Adrenal gland (tissue), 12 donors: ENCODE measurements around the gene XKR7. TPM values are rescaled to one million over a fixed set of nuclear protein-coding genes. Genes with fewer than 3 reads are reported as not detected.
A peak's percentile ranks its signal among the peaks of the same experiment; 100 is the strongest.

ENCODE experiments used
- DNase-seq, 7 donors: peaks; one replicate each; pipeline ENCODE4 v3.0.0-alpha.2; 2019 to 2020
- H3K27ac ChIP-seq, 5 donors: fragments of 200-600 bp; sonication (generic) in 4 of 5; 1 replicate in 3 of 5; 2 replicates in 2 of 5; pipeline versions ENCODE4 v1.5.1 to v1.8.0; 2016 to 2020; ENCODE audit warnings: mild to moderate bottlenecking in 1 of 5
- H3K27me3 ChIP-seq: fragments of 200-600 bp; 2 replicates; pipeline ENCODE4 v1.8.0; 2021
- H3K36me3 ChIP-seq, 2 donors: fragments of 200-600 bp; replicated peaks in 1 of 2; 1 replicate in 1 of 2; 2 replicates in 1 of 2; pipeline versions ENCODE4 v1.5.1 to v1.8.0; 2018 to 2022
- H3K4me1 ChIP-seq, 2 donors: fragments of 200-600 bp; replicated peaks in 1 of 2; 1 replicate in 1 of 2; 2 replicates in 1 of 2; pipeline versions ENCODE4 v1.5.1 to v1.8.0; 2018 to 2021
- H3K4me3 ChIP-seq, 4 donors: fragments of 200-600 bp; sonication (generic) in 3 of 4; one replicate each; pipeline ENCODE4 v1.5.1; 2016 to 2018
- H3K9me3 ChIP-seq, 3 donors: fragments of 200-600 bp; sonication (generic) in 1 of 3; replicated peaks in 1 of 3; 1 replicate in 2 of 3; 2 replicates in 1 of 3; pipeline versions ENCODE4 v1.5.1 to v1.8.0; 2016 to 2021
- POLR2A ChIP-seq, 2 donors: fragments of 450-650 bp; IDR thresholded peaks; one replicate each; pipeline ENCODE4 v1.6.1; 2017; ENCODE audit warnings: antibody characterized with exemption in 2 of 2, mild to moderate bottlenecking in 2 of 2, moderate library complexity in 1 of 2
- WGBS, 4 donors: extraction: QIAGEN DNeasy Blood & Tissue Kit in 2 of 4; methylation state at CpG; one replicate each; pipeline versions ENCODE4 v1.1.5 to v1.1.7; 2013 to 2017; 5-methylcytosine and 5-hydroxymethylcytosine counted together
- intact Hi-C, 2 donors: fragments of 100-400 bp; cut with DNase I; formaldehyde crosslinking; loops; one replicate each; pipeline versions ENCODE4 v1.14.1 to v1.15.0; 2022 to 2023
- polyA plus RNA-seq, 3 donors: library from polyadenylated mRNA; stranded (reverse); fragments of 200-250 nt in 2 of 3; fragments of 350-450 nt in 1 of 3; fragmentation: Illumina TruSeq in 1 of 3; extraction: RNeasy Lipid Tissue Mini Kit (QIAGEN cat#74804) in 1 of 3; gene quantifications; one replicate each; pipeline ENCODE4 v1.2.3, GENCODE V29; 2013 to 2014
- total RNA-seq, 9 donors: library from RNA; depleted of rRNA in 4 of 9; stranded (reverse); fragments of >200 nt in 4 of 9; fragments of 120-200 nt in 1 of 9; fragmentation: NEBNext Ultra II Directional in 1 of 9; extraction: Animal tissue kit (Norgen Biotek cat#: 25700) in 1 of 9; gene quantifications; one replicate each; pipeline versions ENCODE4 v1.1.0 to v1.2.4, GENCODE V29; 2013 to 2023
- TF ChIP-seq, protein P1 (sequence below), 6 experiments: fragments of 450-650 bp in 4 of 6; fragments of 200-600 bp in 2 of 6; sonication (generic) in 1 of 6; IDR thresholded peaks; 1 replicate in 5 of 6; 2 replicates in 1 of 6; pipeline versions ENCODE4 v1.5.1 to v1.8.0; 2016 to 2021; ENCODE audit warnings: antibody characterized with exemption in 6 of 6, mild to moderate bottlenecking in 2 of 6, moderate library complexity in 1 of 6
- donor health status: healthy with polysubstance abuse.
- donor health status: Bipolar disorder and iron deficiency.
- donor health status: DM: yes; HTN: yes; CAD: no.
- donor health status: DM: no; HTN: no; CAD: no.
- donor health status: DM: no; HTN: no; CAD: no.
- donor health status: DM: yes; HTN: yes; CAD: no.

XKR7 gene
- total and polyA plus RNA-seq, 12 donors = 0.04 to 0.56 (median 0.30) TPM; not detected in 4

DNA sequence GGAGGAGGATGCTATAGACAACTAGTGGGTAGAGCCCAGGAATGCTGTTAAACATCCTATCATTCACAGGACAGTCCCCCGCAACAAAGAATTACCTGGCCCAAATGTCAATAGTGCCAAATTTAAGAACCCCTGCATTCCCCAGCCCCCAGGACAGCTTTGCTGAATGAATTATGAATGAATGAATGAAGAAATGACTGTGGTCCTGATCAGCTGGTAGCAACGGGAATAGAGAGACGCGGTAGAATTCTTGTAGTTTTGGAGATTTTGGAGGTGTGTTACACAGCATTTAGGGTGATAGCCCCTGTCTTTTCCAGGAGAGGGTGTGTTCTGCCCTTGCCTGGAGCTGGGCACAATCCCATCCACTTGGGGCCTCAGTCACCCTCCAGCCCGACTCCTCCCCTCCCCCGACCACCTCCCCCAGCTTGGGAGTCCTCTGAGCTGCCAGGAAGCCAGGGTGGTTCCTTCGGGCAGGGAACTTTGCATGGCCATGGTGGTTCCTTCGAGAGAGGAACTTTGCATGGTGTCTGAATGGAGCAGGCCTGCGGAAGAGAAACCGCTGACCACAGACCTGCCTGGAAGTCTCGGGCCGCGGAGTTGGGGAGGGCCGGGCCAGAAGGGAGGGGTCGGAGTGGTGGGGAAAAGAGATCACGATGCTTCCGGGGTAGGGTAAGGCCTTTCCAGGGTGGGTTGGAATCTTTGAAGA, 83.1 kb downstream of the XKR7 start:
- peak in 6 of 7 donors; percentile 30 to 57 (median 38) for DNase-seq
- Histone ChIP-seq H3K27me3 (peaks cover 42% of the 10 kb centered on the region), H3K4me1 (peaks cover 0 to 4% of the 10 kb centered on the region in 2 donors), H3K9me3 (no peaks in the 10 kb centered on the region), H3K4me3 (no peak overlapping the region), H3K36me3 (no peaks in the 10 kb centered on the region), H3K27ac (peak overlapping the region in 3 of 5 donors; percentile 21 to 81 (median 37))
- intact Hi-C loops = no loop called here
- no peak for TF ChIP-seq POLR2A (IDR thresholded peaks at IDR 0.05)
- TF ChIP-seq, protein P1, sequence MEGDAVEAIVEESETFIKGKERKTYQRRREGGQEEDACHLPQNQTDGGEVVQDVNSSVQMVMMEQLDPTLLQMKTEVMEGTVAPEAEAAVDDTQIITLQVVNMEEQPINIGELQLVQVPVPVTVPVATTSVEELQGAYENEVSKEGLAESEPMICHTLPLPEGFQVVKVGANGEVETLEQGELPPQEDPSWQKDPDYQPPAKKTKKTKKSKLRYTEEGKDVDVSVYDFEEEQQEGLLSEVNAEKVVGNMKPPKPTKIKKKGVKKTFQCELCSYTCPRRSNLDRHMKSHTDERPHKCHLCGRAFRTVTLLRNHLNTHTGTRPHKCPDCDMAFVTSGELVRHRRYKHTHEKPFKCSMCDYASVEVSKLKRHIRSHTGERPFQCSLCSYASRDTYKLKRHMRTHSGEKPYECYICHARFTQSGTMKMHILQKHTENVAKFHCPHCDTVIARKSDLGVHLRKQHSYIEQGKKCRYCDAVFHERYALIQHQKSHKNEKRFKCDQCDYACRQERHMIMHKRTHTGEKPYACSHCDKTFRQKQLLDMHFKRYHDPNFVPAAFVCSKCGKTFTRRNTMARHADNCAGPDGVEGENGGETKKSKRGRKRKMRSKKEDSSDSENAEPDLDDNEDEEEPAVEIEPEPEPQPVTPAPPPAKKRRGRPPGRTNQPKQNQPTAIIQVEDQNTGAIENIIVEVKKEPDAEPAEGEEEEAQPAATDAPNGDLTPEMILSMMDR (IDR thresholded peaks at IDR 0.05) = no peak
- 21 to 27% (median 24%) methylated on average over 14 to 17 of the region's 17 CpGs for WGBS, 4 donors

DNA sequence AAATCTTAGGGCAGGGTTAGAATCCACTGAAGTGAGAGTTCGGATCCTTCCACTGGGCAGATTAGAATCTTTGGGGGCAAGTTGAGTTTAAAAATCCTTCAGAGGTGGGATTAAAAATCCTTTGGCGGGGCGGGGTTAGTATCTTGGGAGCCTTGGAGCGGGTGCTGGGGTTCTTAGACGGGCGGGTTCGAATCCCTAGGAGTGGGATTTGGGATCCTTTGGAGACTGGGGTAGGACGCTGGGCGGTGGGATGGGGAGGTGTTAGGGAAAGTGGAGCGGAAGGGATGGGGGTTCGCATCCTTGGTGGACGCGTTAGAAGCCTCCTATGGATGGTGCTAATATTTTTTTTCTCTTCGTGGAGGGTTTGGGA, 83.8 kb downstream of the XKR7 start:
- WGBS, 4 donors = 14 to 17% (median 16%) methylated on average over 14 of the region's 14 CpGs
- TF ChIP-seq, protein P1 (IDR thresholded peaks at IDR 0.05) = no peak
- TF ChIP-seq POLR2A (IDR thresholded peaks at IDR 0.05) = no peak
- intact Hi-C loops = no loop called here
- peaks cover 0 to 4% of the 10 kb centered on the region in 2 donors for H3K4me1 ChIP-seq
- no peaks in the 10 kb centered on the region for H3K9me3 ChIP-seq
- no peaks in the 10 kb centered on the region for H3K36me3 ChIP-seq
- peaks cover 37% of the 10 kb centered on the region for H3K27me3 ChIP-seq
- H3K27ac ChIP-seq = peak overlapping the region in 4 of 5 donors; percentile 21 to 81 (median 48)
- no peak for DNase-seq
- peak overlapping the region in 1 of 4 donors; percentile 38 for H3K4me3 ChIP-seq

DNA sequence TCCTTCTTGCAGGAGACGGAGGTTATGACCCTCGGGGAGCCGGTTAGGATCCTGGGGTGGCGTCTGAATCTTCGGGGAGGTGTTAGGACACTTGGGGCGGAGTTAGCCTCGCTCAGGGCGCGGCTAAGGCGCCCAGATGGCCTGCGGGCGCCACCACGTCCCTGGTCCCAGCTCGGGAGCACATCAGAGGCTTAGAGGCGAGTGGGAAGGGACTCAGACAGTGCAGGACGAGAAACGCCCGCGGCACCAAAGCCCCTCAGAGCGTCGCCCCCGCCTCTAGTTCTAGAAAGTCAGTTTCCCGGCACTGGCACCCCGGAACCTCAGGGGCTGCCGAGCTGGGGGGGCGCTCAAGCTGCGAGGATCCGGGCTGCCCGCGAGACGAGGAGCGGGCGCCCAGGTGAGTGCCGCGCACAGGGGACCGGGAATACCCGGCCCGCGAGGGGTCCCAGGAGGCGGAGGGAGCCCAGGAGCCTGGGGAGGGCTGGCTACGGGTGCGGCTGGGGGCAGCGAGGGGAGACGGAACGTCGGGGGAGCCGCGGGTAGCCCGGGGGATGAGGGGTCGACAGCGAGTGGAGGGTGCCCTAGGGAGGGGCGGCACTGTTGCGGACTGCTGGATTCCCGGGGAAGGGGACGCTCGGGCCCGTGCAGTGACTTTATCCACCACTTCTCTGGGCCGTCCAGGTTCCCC, 84.3 kb downstream of the XKR7 start, which contains the start of gene HCK:
Gene HCK, plus strand, starts transcription at position 153 of the 688 bp plus-strand sequence.
- 1 to 3% (median 2%) methylated on average over 20 to 58 of the region's 58 CpGs for WGBS, 4 donors
- H3K9me3 ChIP-seq = no peaks in the 10 kb centered on the region
- H3K27ac ChIP-seq = peak within 1 kb of the TSS; percentile 26 to 81 (median 60)
- peaks cover 40% of the 10 kb centered on the region for H3K27me3 ChIP-seq
- H3K4me3 ChIP-seq = peak within 1 kb of the TSS in 2 of 4 donors; percentile 9 to 38
- peaks cover 0 to 4% of the 10 kb centered on the region in 2 donors for H3K4me1 ChIP-seq
- TF ChIP-seq POLR2A (IDR thresholded peaks at IDR 0.05) = no peak
- TF ChIP-seq, protein P1 (IDR thresholded peaks at IDR 0.05) = no peak
- peak in 2 of 7 donors; percentile 27 to 32 for DNase-seq
- intact Hi-C loops = no loop called here
- no peaks in the 10 kb centered on the region for H3K36me3 ChIP-seq

DNA sequence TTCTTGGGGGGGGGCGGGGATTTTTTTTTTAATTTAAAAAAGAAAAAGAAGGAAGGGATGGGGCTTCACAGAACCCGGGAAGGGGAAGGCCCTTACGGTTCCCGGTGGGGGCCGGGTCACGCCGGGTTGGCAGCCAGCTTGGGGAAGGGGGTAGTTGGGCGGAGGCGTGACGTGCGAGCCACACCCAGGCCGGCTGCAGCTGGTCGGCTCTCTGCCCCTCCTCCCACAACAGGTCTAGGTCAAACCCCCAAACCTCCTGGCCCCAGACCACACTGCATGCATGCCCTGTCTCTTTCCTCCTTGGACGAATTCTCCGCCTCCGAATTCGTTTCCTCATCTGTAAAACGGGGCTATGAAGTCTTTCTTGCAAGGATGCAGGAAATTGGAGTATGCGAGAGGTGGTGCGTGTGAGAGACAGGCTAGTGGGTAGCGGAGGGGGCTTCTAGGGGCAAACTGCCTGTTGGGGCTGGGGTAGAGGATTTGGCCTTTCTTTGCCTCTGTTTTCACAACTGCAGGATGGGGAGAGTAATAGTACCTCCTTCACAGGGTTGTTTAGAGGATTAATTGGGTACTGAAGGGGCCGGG, 84.9 kb downstream of the XKR7 start:
- DNase-seq = peak in 6 of 7 donors; percentile 33 to 67 (median 50)

More for the DNA sequence above, 84.9 kb downstream of the XKR7 start:
- H3K4me3 ChIP-seq = peak overlapping the region in 1 of 4 donors; percentile 38
- WGBS, 4 donors = 16 to 21% (median 17%) methylated on average over 21 to 22 of the region's 22 CpGs
- intact Hi-C loops = no loop called here
- no peaks in the 10 kb centered on the region for H3K36me3 ChIP-seq
- peaks cover 0 to 4% of the 10 kb centered on the region in 2 donors for H3K4me1 ChIP-seq
- TF ChIP-seq, protein P1 (IDR thresholded peaks at IDR 0.05) = no peak
- TF ChIP-seq POLR2A (IDR thresholded peaks at IDR 0.05) = no peak
- peaks cover 43% of the 10 kb centered on the region for H3K27me3 ChIP-seq
- H3K9me3 ChIP-seq = no peaks in the 10 kb centered on the region
- peak overlapping the region in 1 of 5 donors; percentile 81 for H3K27ac ChIP-seq
